GM06990 (cell line): ENCODE results near the gene LCOR.
"Not testable (repeated sequence)": the region's sequence is repeated elsewhere in the genome, so short reads cannot be mapped to it uniquely, and the experiment has no call there.

Experiments used
- DNase-seq: peaks from one replicate; pipeline ENCODE4 v3.0.0-alpha.2; 2011; ENCODE audit not compliant: insufficient read length; ENCODE audit errors: extremely low read depth
- H3K27me3 ChIP-seq: replicated peaks from 2 replicates; pipeline ENCODE4 v1.6.0; 2011; ENCODE audit warnings: low read length; ENCODE audit not compliant: control insufficient read depth, insufficient read depth
- H3K36me3 ChIP-seq: 2 replicates; pipeline ENCODE4 v1.5.1; 2011; ENCODE audit warnings: low read length; ENCODE audit not compliant: control insufficient read depth, insufficient read depth
- H3K4me3 ChIP-seq: replicated peaks from 2 replicates; pipeline ENCODE4 v1.5.1; 2011; ENCODE audit warnings: low read depth, mild to moderate bottlenecking, control low read depth, low read length
- TF ChIP-seq, protein P1 (sequence below): IDR thresholded peaks from 2 replicates; pipeline ENCODE4 v1.5.1; 2011; ENCODE audit warnings: low read length, control low read depth, mild to moderate bottlenecking, inconsistent platforms; ENCODE audit not compliant: insufficient read depth, poor library complexity, severe bottlenecking

Gene LCOR

DNA sequence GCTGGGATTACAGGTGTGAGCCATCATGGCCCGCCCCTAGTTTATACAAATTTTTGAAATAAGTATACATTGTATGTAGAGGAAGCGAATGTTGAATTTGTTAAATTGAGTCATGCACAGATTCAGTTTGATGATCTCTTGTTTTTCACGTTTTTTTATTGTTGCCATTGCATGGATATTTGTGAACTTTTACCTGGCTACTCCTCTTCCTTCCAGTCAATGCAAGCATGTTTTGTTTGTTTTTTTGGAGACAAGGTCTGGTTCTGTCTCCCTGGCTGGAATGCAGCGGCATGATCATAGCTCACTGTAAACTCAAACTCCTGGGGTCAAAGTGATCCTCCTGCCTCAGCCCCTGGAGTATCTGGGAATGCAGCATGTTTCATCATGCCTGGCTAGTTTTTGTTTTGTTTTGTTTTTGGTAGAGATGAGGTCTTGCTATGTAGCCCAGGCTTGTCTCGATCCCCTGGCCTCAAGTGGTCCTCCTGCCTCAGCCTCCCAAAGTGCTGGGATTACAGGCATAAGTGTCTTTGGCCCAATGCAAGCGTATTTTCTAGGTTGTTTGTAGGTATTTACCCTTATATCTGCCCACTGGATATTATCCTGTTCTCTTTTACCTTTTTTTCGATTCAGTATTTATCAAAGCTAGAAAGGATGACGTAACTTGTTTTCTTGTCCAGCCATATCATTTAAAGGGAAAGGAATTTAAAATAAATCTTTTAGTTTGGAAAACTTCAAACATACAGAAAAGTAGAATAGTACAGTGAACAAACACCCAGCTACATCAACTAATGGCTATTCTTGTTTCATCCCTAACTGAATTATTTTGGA lies 11.0 kb downstream of the LCOR start:
- DNase-seq, result no peak
- Histone ChIP-seq H3K36me3 (no peaks in the 10 kb centered on the region), H3K4me3 (no peak overlapping the region), H3K27me3 (no peaks in the 10 kb centered on the region)
- TF ChIP-seq, protein P1, sequence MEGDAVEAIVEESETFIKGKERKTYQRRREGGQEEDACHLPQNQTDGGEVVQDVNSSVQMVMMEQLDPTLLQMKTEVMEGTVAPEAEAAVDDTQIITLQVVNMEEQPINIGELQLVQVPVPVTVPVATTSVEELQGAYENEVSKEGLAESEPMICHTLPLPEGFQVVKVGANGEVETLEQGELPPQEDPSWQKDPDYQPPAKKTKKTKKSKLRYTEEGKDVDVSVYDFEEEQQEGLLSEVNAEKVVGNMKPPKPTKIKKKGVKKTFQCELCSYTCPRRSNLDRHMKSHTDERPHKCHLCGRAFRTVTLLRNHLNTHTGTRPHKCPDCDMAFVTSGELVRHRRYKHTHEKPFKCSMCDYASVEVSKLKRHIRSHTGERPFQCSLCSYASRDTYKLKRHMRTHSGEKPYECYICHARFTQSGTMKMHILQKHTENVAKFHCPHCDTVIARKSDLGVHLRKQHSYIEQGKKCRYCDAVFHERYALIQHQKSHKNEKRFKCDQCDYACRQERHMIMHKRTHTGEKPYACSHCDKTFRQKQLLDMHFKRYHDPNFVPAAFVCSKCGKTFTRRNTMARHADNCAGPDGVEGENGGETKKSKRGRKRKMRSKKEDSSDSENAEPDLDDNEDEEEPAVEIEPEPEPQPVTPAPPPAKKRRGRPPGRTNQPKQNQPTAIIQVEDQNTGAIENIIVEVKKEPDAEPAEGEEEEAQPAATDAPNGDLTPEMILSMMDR, result no peak

DNA sequence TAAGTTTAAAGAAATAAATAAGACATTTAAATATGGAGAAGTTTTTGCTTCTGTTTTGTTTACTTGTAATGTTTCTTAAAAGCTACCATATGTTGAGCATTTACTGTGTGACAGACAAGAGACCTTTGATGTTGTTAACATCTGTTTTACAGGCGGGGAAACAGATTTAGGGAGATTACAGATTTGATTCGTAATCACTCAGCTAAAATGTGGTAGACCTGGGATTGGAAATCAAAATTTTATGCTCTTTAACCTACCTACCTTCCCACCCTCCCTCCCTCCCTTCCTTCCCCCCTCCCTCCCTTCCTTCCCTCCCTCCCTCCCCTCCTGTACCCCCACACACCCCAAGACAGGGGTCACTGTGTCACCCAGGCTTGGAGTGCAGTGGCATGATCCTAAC lies 11.7 kb downstream of the LCOR start:
- DNase-seq, result no peak

GRCh38 chr10:96846395-96846794 lies 14.3 kb downstream of the LCOR start:
- TF ChIP-seq, protein P1, result no peak
- H3K27me3 ChIP-seq, result no peaks in the 10 kb centered on the region
- no peaks in the 10 kb centered on the region; the same call in 1 of the 2 replicates for H3K36me3 ChIP-seq
- no peak overlapping the region for H3K4me3 ChIP-seq
- DNase-seq, result no peak

More for the DNA sequence above, 11.7 kb downstream of the LCOR start:
- no peak overlapping the region for H3K4me3 ChIP-seq
- H3K27me3 ChIP-seq, result no peaks in the 10 kb centered on the region
- TF ChIP-seq, protein P1, result no peak
- no peaks in the 10 kb centered on the region for H3K36me3 ChIP-seq

GRCh38 chr10:96846926-96847325 lies 14.8 kb downstream of the LCOR start:
- Histone ChIP-seq H3K36me3 (no peaks in the 10 kb centered on the region; the same call in none of the 2 replicates), H3K4me3 (no peak overlapping the region), H3K27me3 (no peaks in the 10 kb centered on the region)
- TF ChIP-seq, protein P1, result no peak
- no peak for DNase-seq

- not testable (repeated sequence) for H3K36me3 ChIP-seq, DNase-seq, H3K4me3 ChIP-seq, H3K27me3 ChIP-seq
Observed at GRCh38 chr10:96847356-96847755, 15.3 kb downstream of the LCOR start.

DNA sequence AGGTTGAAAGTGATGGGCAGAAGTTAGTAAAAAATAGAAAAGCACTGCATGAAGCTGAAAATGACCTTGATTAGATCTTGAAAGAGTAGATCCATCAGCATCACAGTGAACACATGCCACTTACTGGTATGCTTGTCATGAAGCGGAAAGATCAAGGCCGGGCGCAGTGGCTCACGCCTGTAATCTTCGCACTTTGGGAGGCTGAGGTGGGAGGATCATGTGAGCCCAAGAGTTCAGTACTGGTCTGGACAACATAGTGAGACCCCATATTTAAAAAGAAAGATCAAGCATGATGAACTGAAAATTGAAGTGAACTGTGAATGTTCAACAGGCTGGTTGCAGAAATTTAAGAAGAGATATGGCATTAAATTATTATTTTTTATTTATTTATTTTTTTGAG lies 18.0 kb downstream of the LCOR start:
- no peak overlapping the region for H3K4me3 ChIP-seq
- no peaks in the 10 kb centered on the region; the same call in none of the 2 replicates for H3K36me3 ChIP-seq
- TF ChIP-seq, protein P1, result no peak
- H3K27me3 ChIP-seq, result no peaks in the 10 kb centered on the region
- DNase-seq, result no peak
